Transverse colon (tissue), 4 donors: ENCODE measurements around the gene KRTCAP2. TPM values are rescaled to one million over a fixed set of nuclear protein-coding genes. Genes with fewer than 3 reads are reported as not detected.
A peak's percentile ranks its signal among the peaks of the same experiment; 100 is the strongest.

Source experiments
- DNase-seq: peaks from one replicate; pipeline ENCODE4 v3.0.0-alpha.2; 2019
- H3K27ac ChIP-seq, 4 donors: fragments of 200-600 bp; sonication (generic); 2 replicates each; pipeline ENCODE4 v1.5.1; 2016 to 2018; ENCODE audit warnings: inconsistent platforms in 4 of 4
- H3K27me3 ChIP-seq: fragments of 200-600 bp; sonication (generic); 2 replicates; pipeline ENCODE4 v1.5.1; 2017; ENCODE audit warnings: inconsistent platforms
- H3K36me3 ChIP-seq, 4 donors: fragments of 200-600 bp; sonication (generic); 2 replicates each; pipeline ENCODE4 v1.5.1; 2017 to 2019; ENCODE audit warnings: inconsistent platforms in 4 of 4
- H3K4me1 ChIP-seq, 4 donors: fragments of 200-600 bp; sonication (generic); 2 replicates each; pipeline ENCODE4 v1.5.1; 2017 to 2020; ENCODE audit warnings: inconsistent platforms in 4 of 4
- H3K4me3 ChIP-seq, 4 donors: fragments of 200-600 bp; sonication (generic); 1 replicate in 1 of 4; 2 replicates in 3 of 4; pipeline versions ENCODE4 v1.5.1 to v1.6.1; 2017 to 2019; ENCODE audit warnings: inconsistent platforms in 4 of 4
- H3K9me3 ChIP-seq, 2 donors: fragments of 200-600 bp; sonication (generic); 2 replicates each; pipeline ENCODE4 v1.5.1; 2017 to 2019; ENCODE audit warnings: inconsistent platforms in 2 of 2
- EP300 ChIP-seq: sonication (generic); formaldehyde crosslinking; IDR thresholded peaks from one replicate; pipeline ENCODE4 v1.6.1; 2017; ENCODE audit warnings: antibody characterized with exemption, low read depth
- POLR2A ChIP-seq: fragments of 450-650 bp; IDR thresholded peaks from one replicate; pipeline ENCODE4 v1.6.1; 2016; ENCODE audit warnings: antibody characterized with exemption, mild to moderate bottlenecking, moderate library complexity
- POLR2AphosphoS5 ChIP-seq, 3 donors: sonication (generic); formaldehyde crosslinking; IDR thresholded peaks; one replicate each; pipeline ENCODE4 v1.6.1; 2016; ENCODE audit warnings: antibody characterized with exemption in 3 of 3
- WGBS, 2 donors: methylation state at CpG; one replicate each; pipeline ENCODE4 v1.1.5; 2018; ENCODE audit warnings: low coverage in 1 of 2; 5-methylcytosine and 5-hydroxymethylcytosine counted together
- in situ Hi-C, 4 donors: fragments of 200-750 bp; cut with MboI; loops; one replicate each; pipeline versions ENCODE4 v1.15.0 to v1.15.1; 2017; ENCODE audit warnings: low sequenced_read_pairs in 3 of 4, low pct_ligation_motif_present in 1 of 4, low pct_unique_long_range_greater_than_20kb in 1 of 4
- intact Hi-C: fragments of 100-400 bp; cut with DNase I; formaldehyde crosslinking; loops from one replicate; pipeline ENCODE4 v1.15.1; 2023; ENCODE audit warnings: low total_unique reads
- total RNA-seq, 4 donors: library from RNA; depleted of rRNA; stranded (reverse); fragments of >200 nt; gene quantifications; one replicate each; pipeline ENCODE4 v1.1.0, GENCODE V29; 2016
- TF ChIP-seq, protein P1 (sequence below), 5 experiments: fragments of 200-600 bp in 3 of 5; fragments of 450-650 bp in 2 of 5; sonication (generic) in 3 of 5; IDR thresholded peaks; 1 replicate in 2 of 5; 2 replicates in 3 of 5; pipeline ENCODE4 v1.5.1; 2016 to 2017; ENCODE audit warnings: antibody characterized with exemption in 5 of 5, inconsistent platforms in 3 of 5, mild to moderate bottlenecking in 2 of 5, moderate library complexity in 1 of 5

Gene KRTCAP2
- total RNA-seq, 4 donors from 2014 or later: 106 to 240 (median 131) TPM

GRCh38 chr1:155199792-155200191 is 26.7 kb upstream of the KRTCAP2 start:
- no peaks in the 10 kb centered on the region for H3K27me3 ChIP-seq
- TF ChIP-seq POLR2AphosphoS5 (IDR thresholded peaks at IDR 0.05): no peak
- TF ChIP-seq, protein P1, sequence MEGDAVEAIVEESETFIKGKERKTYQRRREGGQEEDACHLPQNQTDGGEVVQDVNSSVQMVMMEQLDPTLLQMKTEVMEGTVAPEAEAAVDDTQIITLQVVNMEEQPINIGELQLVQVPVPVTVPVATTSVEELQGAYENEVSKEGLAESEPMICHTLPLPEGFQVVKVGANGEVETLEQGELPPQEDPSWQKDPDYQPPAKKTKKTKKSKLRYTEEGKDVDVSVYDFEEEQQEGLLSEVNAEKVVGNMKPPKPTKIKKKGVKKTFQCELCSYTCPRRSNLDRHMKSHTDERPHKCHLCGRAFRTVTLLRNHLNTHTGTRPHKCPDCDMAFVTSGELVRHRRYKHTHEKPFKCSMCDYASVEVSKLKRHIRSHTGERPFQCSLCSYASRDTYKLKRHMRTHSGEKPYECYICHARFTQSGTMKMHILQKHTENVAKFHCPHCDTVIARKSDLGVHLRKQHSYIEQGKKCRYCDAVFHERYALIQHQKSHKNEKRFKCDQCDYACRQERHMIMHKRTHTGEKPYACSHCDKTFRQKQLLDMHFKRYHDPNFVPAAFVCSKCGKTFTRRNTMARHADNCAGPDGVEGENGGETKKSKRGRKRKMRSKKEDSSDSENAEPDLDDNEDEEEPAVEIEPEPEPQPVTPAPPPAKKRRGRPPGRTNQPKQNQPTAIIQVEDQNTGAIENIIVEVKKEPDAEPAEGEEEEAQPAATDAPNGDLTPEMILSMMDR (IDR thresholded peaks at IDR 0.05): no peak
- TF ChIP-seq EP300: no peak
- no peak for TF ChIP-seq POLR2A
- in situ Hi-C loops (no loop called here), intact Hi-C loops (loop anchor here (5.0 kb wide), 1 partner anchor 128 kb away; no protein-coding TSS in a partner anchor)
- no peaks in the 10 kb centered on the region for H3K36me3 ChIP-seq
- DNase-seq: no peak
- H3K9me3 ChIP-seq: no peaks in the 10 kb centered on the region
- H3K27ac ChIP-seq: no peak overlapping the region
- 62 to 87% methylated on average over 3 to 4 of the region's 4 CpGs for WGBS, 2 donors
- no peak overlapping the region for H3K4me3 ChIP-seq
- H3K4me1 ChIP-seq: peaks cover 0 to 13% (median 9%) of the 10 kb centered on the region in 4 donors

- intact Hi-C loops: loop anchor here (5.0 kb wide), 1 partner anchor 129 kb away; no protein-coding TSS in a partner anchor
- Histone ChIP-seq H3K9me3 (no peaks in the 10 kb centered on the region), H3K36me3 (no peaks in the 10 kb centered on the region), H3K27ac (no peak overlapping the region), H3K4me3 (no peak overlapping the region), H3K27me3 (no peaks in the 10 kb centered on the region), H3K4me1 (peaks cover 4 to 24% (median 20%) of the 10 kb centered on the region in 4 donors)
- 92 to 100% methylated on average over 1 to 3 of the region's 3 CpGs for WGBS, 2 donors
- in situ Hi-C loops: no loop called here
- no peak for DNase-seq
- TF ChIP-seq, protein P1 (IDR thresholded peaks at IDR 0.05): no peak
- no peak for TF ChIP-seq POLR2AphosphoS5 (IDR thresholded peaks at IDR 0.05)
Observed at GRCh38 chr1:155198547-155198906, 25.4 kb upstream of the KRTCAP2 start.

GRCh38 chr1:155197901-155198546 is 24.9 kb upstream of the KRTCAP2 start:
- peaks cover 5 to 29% (median 24%) of the 10 kb centered on the region in 4 donors for H3K4me1 ChIP-seq
- TF ChIP-seq EP300: no peak
- no peak overlapping the region for H3K4me3 ChIP-seq
- no peak for DNase-seq
- intact Hi-C loops (loop anchor here (5.0 kb wide), 1 partner anchor 129 kb away; no protein-coding TSS in a partner anchor), in situ Hi-C loops (no loop called here)
- no peaks in the 10 kb centered on the region for H3K9me3 ChIP-seq
- no peaks in the 10 kb centered on the region for H3K27me3 ChIP-seq
- H3K27ac ChIP-seq: no peak overlapping the region
- 94% methylated on average over 15 of the region's 15 CpGs; no CpG with 5 or more reads in 1 of the 2 donors for WGBS, 2 donors
- H3K36me3 ChIP-seq: no peaks in the 10 kb centered on the region

- H3K4me1 ChIP-seq: peaks cover 10 to 37% (median 31%) of the 10 kb centered on the region in 4 donors
- H3K4me3 ChIP-seq: no peak overlapping the region
- H3K9me3 ChIP-seq: no peaks in the 10 kb centered on the region
- DNase-seq: no peak
- no peaks in the 10 kb centered on the region for H3K36me3 ChIP-seq
- in situ Hi-C loops: no loop called here
- intact Hi-C loops: loop anchor here (5.0 kb wide), 1 partner anchor 130 kb away; no protein-coding TSS in a partner anchor
- peak overlapping the region in 1 of 4 donors; percentile 9 for H3K27ac ChIP-seq
- TF ChIP-seq POLR2AphosphoS5 (IDR thresholded peaks at IDR 0.05): no peak
- no peak for TF ChIP-seq POLR2A
- TF ChIP-seq, protein P1 (IDR thresholded peaks at IDR 0.05): no peak
- no peak for TF ChIP-seq EP300
- 89% methylated on average over 20 of the region's 20 CpGs; no CpG with 5 or more reads in 1 of the 2 donors for whole genome bisulfite sequencing, 2 donors
- H3K27me3 ChIP-seq: no peaks in the 10 kb centered on the region
Observed at GRCh38 chr1:155196893-155197638, 24.0 kb upstream of the KRTCAP2 start.
